ENCODE measurements around the gene NPW. TPM values are rescaled to one million over a fixed set of nuclear protein-coding genes. Genes with fewer than 3 reads are reported as not detected.
A peak's percentile ranks its signal among the peaks of the same experiment; 100 is the strongest.

The NPW gene
- total RNA-seq, 2 experiments from 2014 or later, result 1.3 to 1.9 TPM

DNA sequence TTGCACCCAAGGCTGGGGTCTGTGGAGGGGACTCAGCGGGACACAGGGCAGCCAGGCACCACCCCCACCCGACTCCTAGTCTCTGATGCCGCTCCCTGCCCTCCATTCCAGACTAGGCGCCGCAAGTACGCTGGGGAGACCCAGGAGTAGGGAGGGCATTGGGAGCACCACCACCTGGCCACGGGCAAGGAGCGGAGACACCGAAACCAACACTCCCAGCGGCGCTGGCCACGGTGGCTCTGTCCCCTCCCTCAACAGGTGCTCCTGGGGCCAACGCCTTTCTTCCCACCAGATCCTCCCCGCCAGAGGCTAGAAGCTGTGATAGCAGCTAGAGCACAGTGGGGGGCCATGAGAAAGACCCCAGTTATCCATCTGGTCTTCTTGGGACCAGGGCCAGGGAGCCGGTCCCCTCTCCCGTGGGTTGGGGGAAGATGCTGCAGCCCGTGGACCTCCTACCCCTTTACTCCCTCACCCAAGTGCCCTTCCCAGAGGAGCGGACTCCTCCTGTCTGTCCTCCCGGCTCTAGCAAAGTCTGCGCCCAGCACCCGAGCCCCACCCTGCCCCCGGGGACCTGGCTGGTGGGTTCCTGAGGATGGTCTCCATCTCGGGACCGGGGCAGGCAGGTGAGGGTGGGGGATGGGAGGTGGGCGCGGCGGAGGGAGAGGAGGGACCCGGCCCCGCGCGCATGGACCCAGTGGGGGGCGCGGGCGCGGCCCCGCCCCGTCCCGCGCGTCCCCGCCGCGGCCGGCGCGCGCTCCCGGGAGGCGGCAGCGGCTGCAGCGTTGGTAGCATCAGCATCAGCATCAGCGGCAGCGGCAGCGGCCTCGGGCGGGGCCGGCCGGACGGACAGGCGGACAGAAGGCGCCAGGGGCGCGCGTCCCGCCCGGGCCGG, 30.1 kb upstream of the NPW start, which contains the start of gene SYNGR3:
Gene SYNGR3, plus strand, starts transcription at position 762 of the 892 bp plus-strand sequence. CDS start 133 bp downstream, outside the sequence.
- no peak for DNase-seq
- H3K27ac Mint-ChIP-seq, result no peak within 1 kb of the TSS
- H3K4me3 Mint-ChIP-seq, result peak within 1 kb of the TSS; percentile 65
- H3K4me1 Mint-ChIP-seq (ENCODE audit: low read depth), result peaks cover 29% of the 10 kb centered on the region
- peaks cover 24% of the 10 kb centered on the region for H3K27me3 Mint-ChIP-seq (ENCODE audit: low read depth)
- CTCF ChIA-PET, result no interaction called here
- peaks cover 9% of the 10 kb centered on the region for H3K36me3 Mint-ChIP-seq (ENCODE audit: low read depth)
- intact Hi-C loops (cut with micrococcal nuclease), result no loop called here
- H3K9me3 Mint-ChIP-seq, result no peaks in the 10 kb centered on the region

DNA sequence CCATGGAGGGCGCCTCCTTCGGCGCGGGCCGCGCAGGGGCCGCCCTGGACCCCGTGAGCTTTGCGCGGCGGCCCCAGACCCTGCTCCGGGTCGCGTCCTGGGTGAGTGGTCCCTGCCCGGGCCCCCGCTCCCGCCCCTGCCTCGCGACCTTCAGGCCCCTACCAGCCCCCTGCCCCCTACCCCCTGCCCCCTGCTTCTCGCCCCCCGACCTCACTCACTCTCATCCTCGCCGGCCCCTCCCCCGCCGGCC, 29.6 kb upstream of the NPW start:
- peaks cover 24% of the 10 kb centered on the region for H3K27me3 Mint-ChIP-seq (ENCODE audit: low read depth)
- no peak for DNase-seq
- no peak overlapping the region for H3K27ac Mint-ChIP-seq
- intact Hi-C loops (cut with micrococcal nuclease), result no loop called here
- H3K4me3 Mint-ChIP-seq, result no peak overlapping the region
- H3K4me1 Mint-ChIP-seq (ENCODE audit: low read depth), result peaks cover 24% of the 10 kb centered on the region
- peaks cover 9% of the 10 kb centered on the region for H3K36me3 Mint-ChIP-seq (ENCODE audit: low read depth)
- CTCF ChIA-PET, result interaction anchor here (0.9 to 1.2 kb wide), 2 partner anchors 8 to 151 kb away, joined by 3 to 4 read pairs; no protein-coding TSS in a partner anchor
- no peaks in the 10 kb centered on the region for H3K9me3 Mint-ChIP-seq

DNA sequence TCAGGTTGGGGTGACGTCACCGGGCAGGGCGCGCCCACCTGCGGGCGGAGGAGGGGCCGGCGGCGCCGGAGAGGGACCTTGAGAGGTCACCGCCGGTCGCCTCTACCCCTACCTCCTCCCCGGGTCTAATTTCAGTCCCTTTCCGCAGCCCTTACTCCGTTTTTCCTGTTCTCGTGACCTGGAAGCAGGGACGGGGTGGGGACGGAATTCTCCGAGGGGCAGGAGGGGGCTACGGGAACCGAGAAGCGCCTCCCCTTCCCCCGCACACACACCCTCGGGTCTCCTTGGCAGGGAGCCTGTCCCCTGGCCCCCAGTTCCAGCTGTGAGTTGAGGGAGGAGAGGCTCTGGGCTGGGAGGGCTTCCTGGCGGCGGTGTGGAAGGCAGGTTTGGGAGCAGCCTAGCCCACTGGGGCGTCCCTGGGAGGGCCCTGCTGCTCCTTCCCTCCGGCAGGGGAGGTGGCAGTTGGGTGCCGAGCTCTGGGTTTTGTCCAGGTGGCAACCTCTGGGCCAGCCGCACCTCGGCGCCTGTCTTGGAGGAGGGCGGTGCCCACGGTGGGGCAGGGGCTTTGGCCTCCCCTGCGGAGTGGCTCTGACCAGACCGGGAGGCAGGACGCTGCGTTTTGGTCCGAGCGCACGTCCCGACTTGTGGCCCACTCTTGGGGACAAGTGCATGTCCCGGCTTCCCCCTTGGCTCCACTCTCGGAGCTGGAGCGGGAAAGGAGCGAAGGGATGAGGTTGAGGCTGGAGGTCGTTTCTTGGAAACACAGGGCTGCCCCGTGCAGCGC, 29.0 kb upstream of the NPW start:
- Mint-ChIP-seq H3K4me1 (ENCODE audit: low read depth) (peaks cover 24% of the 10 kb centered on the region), H3K27ac (no peak overlapping the region), H3K27me3 (ENCODE audit: low read depth) (peaks cover 24% of the 10 kb centered on the region), H3K4me3 (peak overlapping the region; percentile 65), H3K9me3 (no peaks in the 10 kb centered on the region), H3K36me3 (ENCODE audit: low read depth) (peaks cover 11% of the 10 kb centered on the region)
- CTCF ChIA-PET, result interaction anchor here (0.9 to 1.2 kb wide), 3 partner anchors 8 to 150 kb away, joined by 3 to 4 read pairs (median 3); partner anchors contain the start of genes NTHL1 and TSC2
- intact Hi-C loops (cut with micrococcal nuclease), result no loop called here
- DNase-seq, result peak; percentile 45

DNA sequence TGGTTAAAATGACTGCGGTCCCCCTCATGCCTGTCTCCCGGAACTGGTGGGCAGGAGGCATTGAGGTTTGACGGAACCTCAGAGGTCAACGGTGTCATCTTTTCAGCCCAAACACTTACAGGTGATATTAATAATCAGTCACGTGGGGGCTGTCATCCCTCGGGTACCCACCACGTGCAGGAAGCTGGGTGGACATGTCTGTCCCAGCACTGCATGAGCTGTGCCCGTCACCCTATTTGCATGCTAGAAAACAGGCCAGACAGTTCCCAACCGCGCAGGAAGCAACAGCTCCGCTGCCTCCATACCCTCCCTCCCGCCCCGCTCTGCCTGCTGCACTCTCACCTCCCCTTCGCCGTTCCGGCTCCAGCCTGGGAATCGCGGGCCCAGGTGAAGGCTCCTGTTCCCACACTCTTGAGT, 28.4 kb upstream of the NPW start:
- Mint-ChIP-seq H3K27ac (no peak overlapping the region), H3K36me3 (ENCODE audit: low read depth) (peaks cover 11% of the 10 kb centered on the region), H3K4me1 (ENCODE audit: low read depth) (peaks cover 24% of the 10 kb centered on the region), H3K4me3 (peak overlapping the region; percentile 65), H3K9me3 (no peaks in the 10 kb centered on the region), H3K27me3 (ENCODE audit: low read depth) (peaks cover 24% of the 10 kb centered on the region)
- CTCF ChIA-PET, result interaction anchor here (0.5 to 1.2 kb wide), 4 partner anchors 9 to 149 kb away, joined by 3 to 4 read pairs (median 3); partner anchors contain the start of genes NTHL1 and TSC2
- intact Hi-C loops (cut with micrococcal nuclease), result no loop called here
- peak; percentile 76 for DNase-seq

DNA sequence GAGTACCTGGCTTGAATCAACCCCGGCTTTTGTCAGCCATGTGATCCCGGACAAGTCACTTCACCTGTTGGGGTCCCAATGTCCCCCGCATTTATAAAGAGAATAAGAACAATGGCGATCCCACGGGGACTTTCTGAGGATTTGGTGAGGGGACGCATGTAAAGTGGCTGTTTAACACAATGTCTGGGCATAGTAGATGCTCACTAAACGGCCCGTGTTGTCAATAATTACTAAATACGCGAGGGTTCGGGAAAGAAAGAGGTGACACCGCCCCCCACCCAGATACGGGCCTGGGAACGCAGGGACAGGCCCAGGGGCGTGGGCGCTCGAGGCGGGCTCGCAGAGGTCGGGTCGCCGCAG, 28.0 kb upstream of the NPW start:
- no peak overlapping the region for H3K27ac Mint-ChIP-seq
- peaks cover 7% of the 10 kb centered on the region for H3K36me3 Mint-ChIP-seq (ENCODE audit: low read depth)
- H3K9me3 Mint-ChIP-seq, result no peaks in the 10 kb centered on the region
- DNase-seq, result no peak
- peaks cover 24% of the 10 kb centered on the region for H3K4me1 Mint-ChIP-seq (ENCODE audit: low read depth)
- H3K27me3 Mint-ChIP-seq (ENCODE audit: low read depth), result peaks cover 24% of the 10 kb centered on the region
- H3K4me3 Mint-ChIP-seq, result peak overlapping the region; percentile 65
- CTCF ChIA-PET, result interaction anchor here (0.5 to 1.5 kb wide), 2 partner anchors 130 to 149 kb away, joined by 3 to 5 read pairs; no protein-coding TSS in a partner anchor
- intact Hi-C loops (cut with micrococcal nuclease), result no loop called here

DNA sequence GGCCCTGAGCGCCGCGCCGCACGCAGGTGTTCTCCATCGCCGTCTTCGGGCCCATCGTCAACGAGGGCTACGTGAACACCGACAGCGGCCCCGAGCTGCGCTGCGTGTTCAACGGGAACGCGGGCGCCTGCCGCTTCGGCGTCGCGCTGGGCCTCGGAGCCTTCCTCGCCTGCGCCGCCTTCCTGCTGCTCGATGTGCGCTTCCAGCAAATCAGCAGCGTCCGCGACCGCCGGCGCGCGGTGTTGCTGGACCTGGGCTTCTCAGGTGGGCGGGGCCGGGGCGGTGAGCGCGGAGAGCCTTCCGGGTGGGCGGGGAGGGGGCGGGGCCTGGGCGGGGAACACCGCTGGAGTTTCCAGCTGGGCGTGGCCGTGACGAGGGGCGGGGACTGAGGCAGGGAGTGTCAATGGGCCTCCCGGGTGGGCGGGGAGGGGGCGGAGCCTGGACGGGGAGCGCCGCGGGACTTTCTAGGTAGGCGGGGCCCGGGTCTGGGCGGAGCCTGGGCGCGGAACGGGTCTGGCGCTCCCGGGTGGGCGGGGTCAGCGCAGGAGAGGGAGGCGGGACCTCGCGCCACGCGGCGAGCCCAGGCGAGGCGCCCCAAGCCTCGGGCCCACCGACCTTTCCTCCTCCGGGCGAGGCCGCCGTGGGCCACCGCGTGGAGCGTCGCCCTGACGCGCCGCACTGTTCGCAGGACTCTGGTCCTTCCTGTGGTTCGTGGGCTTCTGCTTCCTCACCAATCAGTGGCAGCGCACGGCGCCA, 27.5 kb upstream of the NPW start:
- CTCF ChIA-PET, result interaction anchor here (1.5 to 5.0 kb wide), 2 partner anchors 12 to 149 kb away, joined by 5 to 36 read pairs; no protein-coding TSS in a partner anchor
- H3K27ac Mint-ChIP-seq, result no peak overlapping the region
- H3K27me3 Mint-ChIP-seq (ENCODE audit: low read depth), result peaks cover 24% of the 10 kb centered on the region
- peaks cover 1% of the 10 kb centered on the region for H3K36me3 Mint-ChIP-seq (ENCODE audit: low read depth)
- H3K9me3 Mint-ChIP-seq, result no peaks in the 10 kb centered on the region
- peak overlapping the region; percentile 65 for H3K4me3 Mint-ChIP-seq
- peaks cover 24% of the 10 kb centered on the region for H3K4me1 Mint-ChIP-seq (ENCODE audit: low read depth)
- DNase-seq, result peak; percentile 99
- intact Hi-C loops (cut with micrococcal nuclease), result loop anchor here (1.0 kb wide), 4 partner anchors 17 to 231 kb away; partner anchors contain the start of genes E4F1, MSRB1, RPS2 and ZNF598

DNA sequence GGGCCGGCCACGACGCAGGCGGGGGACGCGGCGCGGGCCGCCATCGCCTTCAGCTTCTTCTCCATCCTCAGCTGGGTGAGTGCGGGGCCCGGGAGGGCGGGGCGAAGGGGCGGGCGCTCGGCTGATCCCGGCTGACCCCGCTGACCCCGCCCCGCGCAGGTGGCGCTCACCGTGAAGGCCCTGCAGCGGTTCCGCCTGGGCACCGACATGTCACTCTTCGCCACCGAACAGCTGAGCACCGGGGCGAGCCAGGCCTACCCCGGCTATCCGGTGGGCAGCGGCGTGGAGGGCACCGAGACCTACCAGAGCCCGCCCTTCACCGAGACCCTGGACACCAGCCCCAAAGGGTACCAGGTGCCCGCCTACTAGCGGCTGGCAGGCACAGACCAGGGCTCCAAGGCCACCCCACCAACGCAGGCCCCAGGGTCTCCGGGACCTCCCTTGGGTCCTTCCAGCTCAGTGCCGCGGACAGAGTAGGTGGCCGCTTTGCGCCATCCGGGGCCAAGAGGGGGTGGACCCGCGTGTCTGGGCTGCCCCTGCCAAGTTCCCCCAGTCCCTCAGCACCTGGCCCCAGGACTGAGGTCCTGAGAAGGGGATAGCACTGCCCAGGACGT, 26.8 kb upstream of the NPW start:
- Mint-ChIP-seq H3K4me1 (ENCODE audit: low read depth) (peaks cover 24% of the 10 kb centered on the region), H3K36me3 (ENCODE audit: low read depth) (peaks cover 1% of the 10 kb centered on the region), H3K4me3 (no peak overlapping the region), H3K9me3 (no peaks in the 10 kb centered on the region), H3K27me3 (ENCODE audit: low read depth) (peaks cover 24% of the 10 kb centered on the region), H3K27ac (no peak overlapping the region)
- no peak for DNase-seq
- CTCF ChIA-PET, result interaction anchor here (1.5 to 5.0 kb wide), 2 partner anchors 11 to 148 kb away, joined by 5 to 36 read pairs; no protein-coding TSS in a partner anchor
- intact Hi-C loops (cut with micrococcal nuclease), result loop anchor here (1.0 kb wide), 4 partner anchors 16 to 230 kb away; partner anchors contain the start of genes E4F1, MSRB1, RPS2 and ZNF598

DNA sequence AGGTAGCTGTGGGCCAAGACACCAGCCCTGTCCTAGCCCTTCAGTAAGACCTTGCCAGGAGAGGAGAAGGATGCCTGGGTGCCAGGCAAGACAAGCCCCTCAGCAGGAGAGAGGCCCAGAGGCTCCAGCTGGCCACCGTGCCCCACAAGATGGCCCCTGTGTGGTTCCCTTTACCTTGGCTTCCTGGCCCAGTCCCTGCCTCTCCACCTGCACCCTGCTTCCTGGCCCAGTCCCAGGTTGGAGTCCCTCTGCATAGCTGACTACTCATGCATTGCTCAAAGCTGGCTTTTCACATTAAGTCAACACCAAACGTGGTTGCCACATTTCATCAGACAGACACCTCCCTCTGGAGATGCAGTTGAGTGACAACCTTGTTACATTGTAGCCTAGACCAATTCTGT, 25.9 kb upstream of the NPW start:
- Mint-ChIP-seq H3K4me3 (no peak overlapping the region), H3K27me3 (ENCODE audit: low read depth) (peaks cover 21% of the 10 kb centered on the region), H3K27ac (peak overlapping the region; percentile 60), H3K36me3 (ENCODE audit: low read depth) (peaks cover 5% of the 10 kb centered on the region), H3K9me3 (no peaks in the 10 kb centered on the region), H3K4me1 (ENCODE audit: low read depth) (peaks cover 24% of the 10 kb centered on the region)
- intact Hi-C loops (cut with micrococcal nuclease), result no loop called here
- CTCF ChIA-PET, result interaction anchor here (5.0 kb wide), 1 partner anchor 10 kb away, joined by 36 read pairs; no protein-coding TSS in a partner anchor
- DNase-seq, result peak; percentile 74

DNA sequence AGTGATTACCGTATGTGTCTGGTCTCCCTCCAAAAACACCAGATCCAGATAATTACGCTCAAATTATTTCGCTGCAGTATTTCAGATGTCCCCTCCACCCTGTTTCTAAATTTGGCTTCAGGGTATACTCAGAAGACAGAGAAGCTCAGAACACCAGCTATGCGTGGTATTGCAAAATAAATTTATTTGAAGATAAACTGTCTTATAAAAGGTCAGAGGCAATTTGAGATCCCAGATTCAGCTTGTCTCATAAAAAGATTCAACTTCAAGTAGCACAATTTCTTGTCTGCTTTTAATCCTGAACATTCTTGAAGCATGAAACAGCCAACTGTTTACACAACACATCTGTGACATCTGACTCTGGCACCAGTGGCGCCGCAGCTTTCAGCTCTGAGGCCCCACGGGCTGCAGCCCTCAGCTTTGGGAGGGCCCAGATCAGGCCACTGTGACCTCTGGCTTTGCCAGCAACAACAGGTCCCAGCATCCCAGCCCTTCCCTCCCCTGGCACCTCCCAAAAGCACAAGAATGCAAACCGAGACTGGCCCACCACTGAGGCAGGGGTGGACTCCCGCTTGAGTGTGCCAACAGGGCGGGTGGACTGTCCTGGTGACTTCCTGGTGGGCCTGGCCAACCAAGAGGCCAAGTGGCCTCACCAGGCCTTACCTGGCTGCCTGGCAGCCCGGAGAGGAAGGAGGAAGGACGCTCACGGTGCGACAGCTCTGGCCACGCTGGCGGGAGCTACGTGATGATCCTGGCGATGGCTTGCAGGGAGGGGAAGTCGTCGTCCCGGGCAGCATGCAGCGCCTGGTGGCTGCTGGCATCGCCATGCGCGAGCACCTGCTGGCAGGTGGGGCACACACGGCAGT, 21.9 kb upstream of the NPW start:
- Mint-ChIP-seq H3K4me1 (ENCODE audit: low read depth) (peaks cover 9% of the 10 kb centered on the region), H3K9me3 (no peaks in the 10 kb centered on the region), H3K27ac (no peak overlapping the region), H3K36me3 (ENCODE audit: low read depth) (peaks cover 14% of the 10 kb centered on the region), H3K27me3 (ENCODE audit: low read depth) (no peaks in the 10 kb centered on the region), H3K4me3 (no peak overlapping the region)
- CTCF ChIA-PET, result interaction anchor here (0.9 to 1.3 kb wide), 3 partner anchors 10 to 15 kb away, joined by 3 read pairs; no protein-coding TSS in a partner anchor
- no peak for DNase-seq
- intact Hi-C loops (cut with micrococcal nuclease), result no loop called here

DNA sequence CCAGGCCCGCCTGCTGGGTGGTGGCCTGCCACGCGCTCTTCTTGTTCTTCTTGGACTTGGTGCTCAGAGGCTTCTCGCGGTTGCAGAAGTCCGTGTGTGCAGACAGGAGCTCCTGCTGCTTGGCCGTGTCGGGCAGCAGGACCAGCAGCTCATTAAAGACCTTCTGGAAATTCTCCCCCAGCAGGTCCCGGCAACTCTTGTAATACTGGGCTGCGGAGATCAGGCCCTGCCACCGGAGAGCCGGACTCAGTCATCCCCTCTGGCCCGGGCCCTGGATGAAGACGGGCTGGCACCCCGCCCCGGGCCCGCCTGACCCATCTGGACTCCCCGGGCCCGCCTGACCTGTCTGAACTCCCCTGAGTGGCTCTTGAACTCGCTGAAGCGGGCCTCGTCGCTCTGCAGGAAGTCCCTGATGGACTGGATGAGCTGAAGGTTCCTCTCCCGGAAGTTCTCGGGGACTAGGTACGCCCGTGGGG, 21.2 kb upstream of the NPW start:
- intact Hi-C loops (cut with micrococcal nuclease), result no loop called here
- Mint-ChIP-seq H3K27me3 (ENCODE audit: low read depth) (no peaks in the 10 kb centered on the region), H3K9me3 (no peaks in the 10 kb centered on the region), H3K4me1 (ENCODE audit: low read depth) (peaks cover 8% of the 10 kb centered on the region), H3K36me3 (ENCODE audit: low read depth) (peaks cover 14% of the 10 kb centered on the region), H3K27ac (no peak overlapping the region), H3K4me3 (no peak overlapping the region)
- CTCF ChIA-PET, result interaction anchor here (0.9 kb wide), 1 partner anchor 10 kb away, joined by 3 read pairs; no protein-coding TSS in a partner anchor
- no peak for DNase-seq
